ENCODE data around the gene ZFHX3. TPM values are rescaled to one million over a fixed set of nuclear protein-coding genes. Genes with fewer than 3 reads are reported as not detected.

Gene ZFHX3
- total RNA-seq, 1 experiment from 2014 or later: 1.5 TPM

GRCh38 chr16:72873044-72873443 is 174.9 kb downstream of the ZFHX3 start:
- H3K4me1 ChIP-seq (ENCODE audit: insufficient read depth, low read length): no peaks in the 10 kb centered on the region
- no peaks in the 10 kb centered on the region for H3K79me2 ChIP-seq (ENCODE audit: insufficient read depth, low read length)
- H2BK120ac ChIP-seq (ENCODE audit: low read depth, low read length, poor library complexity, severe bottlenecking): no peak overlapping the region
- no peak overlapping the region for H2BK5ac ChIP-seq (ENCODE audit: insufficient read length, low read length)
- no peak overlapping the region for H3K56ac ChIP-seq (ENCODE audit: insufficient read length, low read depth, low read length)
- no peak overlapping the region for H2AFZ ChIP-seq (ENCODE audit: low read length)
- no peak overlapping the region for H3K14ac ChIP-seq (ENCODE audit: insufficient read depth, low read length)
- H3K36me3 Mint-ChIP-seq (ENCODE audit: insufficient read depth in 1 of 3, low read depth in 3 of 3): peaks cover 0 to 12% (median 3%) of the 10 kb centered on the region in 3 experiments; a peak in 4 of 7 replicates
- no peak overlapping the region for H2AK5ac ChIP-seq (ENCODE audit: insufficient read length, low read length)
- H4K8ac ChIP-seq (replicated peaks; ENCODE audit: insufficient read length, low read depth, low read length): no peak overlapping the region
- peaks cover 0 to 8% of the 10 kb centered on the region in 2 experiments; a peak in 2 of 4 replicates for H3K4me1 Mint-ChIP-seq
- H3K27me3 ChIP-seq (ENCODE audit: insufficient read depth, low read length): no peaks in the 10 kb centered on the region
- WGBS (ENCODE audit: extremely low coverage, insufficient read length, low lambda C conversion rate): no CpG with 5 or more reads among the region's 5 CpGs
- no peak overlapping the region for H3K4me2 ChIP-seq (ENCODE audit: insufficient read depth, insufficient read length, low read length)
- no peak overlapping the region for H3K27ac ChIP-seq (ENCODE audit: insufficient read length, low read depth, low read length)
- no peaks in the 10 kb centered on the region for H3K79me1 ChIP-seq (ENCODE audit: insufficient read depth, low read depth, low read length, poor library complexity, severe bottlenecking)
- no peak overlapping the region for H3K4me3 Mint-ChIP-seq
- H3T11ph ChIP-seq (ENCODE audit: low read length): no peak overlapping the region
- no peaks in the 10 kb centered on the region for H4K20me1 ChIP-seq (ENCODE audit: control insufficient read depth, insufficient read depth, insufficient read length)
- H3K18ac ChIP-seq (ENCODE audit: insufficient read length, low read depth, low read length): no peak overlapping the region
- no peaks in the 10 kb centered on the region for H3K23me2 ChIP-seq (ENCODE audit: insufficient read length, low read depth, low read length, poor library complexity, severe bottlenecking)
- no peak overlapping the region for H2BK15ac ChIP-seq (ENCODE audit: low read depth, low read length)
- no peak overlapping the region for H3K9ac ChIP-seq (ENCODE audit: extremely low read depth, insufficient read length, low read length)
- H3K4ac ChIP-seq (ENCODE audit: low read depth, low read length): no peak overlapping the region
- no peak overlapping the region for H3K23ac ChIP-seq (ENCODE audit: insufficient read length, low read depth, low read length)
- no peaks in the 10 kb centered on the region for H3K9me3 ChIP-seq (ENCODE audit: control insufficient read depth, low read depth, low read length)
- H4K91ac ChIP-seq (ENCODE audit: insufficient read length, low read depth, low read length): no peak overlapping the region
- DNase-seq: no peak
- H3K27me3 Mint-ChIP-seq (ENCODE audit: low read depth): no peaks in the 10 kb centered on the region
- H3K9me3 Mint-ChIP-seq: peaks cover 18 to 23% of the 10 kb centered on the region in 2 experiments
- no peak overlapping the region for H2BK20ac ChIP-seq (ENCODE audit: low read depth, low read length, poor library complexity, severe bottlenecking)
- no peak overlapping the region for H3K27ac Mint-ChIP-seq
- TF ChIP-seq, protein P1, sequence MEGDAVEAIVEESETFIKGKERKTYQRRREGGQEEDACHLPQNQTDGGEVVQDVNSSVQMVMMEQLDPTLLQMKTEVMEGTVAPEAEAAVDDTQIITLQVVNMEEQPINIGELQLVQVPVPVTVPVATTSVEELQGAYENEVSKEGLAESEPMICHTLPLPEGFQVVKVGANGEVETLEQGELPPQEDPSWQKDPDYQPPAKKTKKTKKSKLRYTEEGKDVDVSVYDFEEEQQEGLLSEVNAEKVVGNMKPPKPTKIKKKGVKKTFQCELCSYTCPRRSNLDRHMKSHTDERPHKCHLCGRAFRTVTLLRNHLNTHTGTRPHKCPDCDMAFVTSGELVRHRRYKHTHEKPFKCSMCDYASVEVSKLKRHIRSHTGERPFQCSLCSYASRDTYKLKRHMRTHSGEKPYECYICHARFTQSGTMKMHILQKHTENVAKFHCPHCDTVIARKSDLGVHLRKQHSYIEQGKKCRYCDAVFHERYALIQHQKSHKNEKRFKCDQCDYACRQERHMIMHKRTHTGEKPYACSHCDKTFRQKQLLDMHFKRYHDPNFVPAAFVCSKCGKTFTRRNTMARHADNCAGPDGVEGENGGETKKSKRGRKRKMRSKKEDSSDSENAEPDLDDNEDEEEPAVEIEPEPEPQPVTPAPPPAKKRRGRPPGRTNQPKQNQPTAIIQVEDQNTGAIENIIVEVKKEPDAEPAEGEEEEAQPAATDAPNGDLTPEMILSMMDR (conservative IDR thresholded peaks at IDR 0.05): no peak
- H2BK12ac ChIP-seq (ENCODE audit: insufficient read length, low read depth, low read length): no peak overlapping the region
- no peak overlapping the region for H4K5ac ChIP-seq (ENCODE audit: insufficient read length, low read depth, low read length)

All from H9 (cell line).